SIG-M5 (cell line): Measurements from ENCODE around the gene SLC6A18.
"Not testable (repeated sequence)": the region's sequence is repeated elsewhere in the genome, so short reads cannot be mapped to it uniquely, and the experiment has no call there.

Experiments used
- DNase-seq: peaks from one replicate; lab custom pipeline; 2025; lab: John Stamatoyannopoulos, UW

The SLC6A18 gene

GRCh38 chr5:1215320-1216096 is 9.7 kb upstream of the SLC6A18 start:
- DNase-seq: no peak

GRCh38 chr5:1216211-1216917 is 8.8 kb upstream of the SLC6A18 start:
- DNase-seq: no peak

GRCh38 chr5:1216918-1217295 is 8.3 kb upstream of the SLC6A18 start:
- no peak for DNase-seq

GRCh38 chr5:1217596-1218206 is 7.5 kb upstream of the SLC6A18 start:
- DNase-seq: no peak

- no peak for DNase-seq
Observed at GRCh38 chr5:1218351-1219080, 6.7 kb upstream of the SLC6A18 start.

- no peak for DNase-seq
Observed at GRCh38 chr5:1219098-1219767, 5.9 kb upstream of the SLC6A18 start.

GRCh38 chr5:1219768-1220100 is 5.4 kb upstream of the SLC6A18 start:
- DNase-seq: no peak

GRCh38 chr5:1220351-1220750 is 4.8 kb upstream of the SLC6A18 start:
- DNase-seq: no peak

GRCh38 chr5:1220831-1221230 is 4.3 kb upstream of the SLC6A18 start:
- no peak for DNase-seq

GRCh38 chr5:1221721-1222120 is 3.5 kb upstream of the SLC6A18 start:
- DNase-seq: no peak

GRCh38 chr5:1222147-1222546 is 3.0 kb upstream of the SLC6A18 start:
- DNase-seq: no peak

- no peak for DNase-seq
Observed at GRCh38 chr5:1222621-1223277, 2.4 kb upstream of the SLC6A18 start.

GRCh38 chr5:1223278-1223670 is 1.9 kb upstream of the SLC6A18 start:
- DNase-seq: no peak

GRCh38 chr5:1224631-1225030 is 550 bp upstream of the SLC6A18 start:
- no peak for DNase-seq

GRCh38 chr5:1226231-1226630 is 1.1 kb downstream of the SLC6A18 start:
- no peak for DNase-seq

GRCh38 chr5:1226839-1227581 is 1.8 kb downstream of the SLC6A18 start:
- DNase-seq: no peak

GRCh38 chr5:1227667-1228066 is 2.5 kb downstream of the SLC6A18 start:
- no peak for DNase-seq

GRCh38 chr5:1228120-1228519 is 2.9 kb downstream of the SLC6A18 start:
- DNase-seq: no peak

GRCh38 chr5:1229023-1229422 is 3.8 kb downstream of the SLC6A18 start:
- not testable (repeated sequence) for DNase-seq

- no peak for DNase-seq
Observed at GRCh38 chr5:1229822-1230221, 4.6 kb downstream of the SLC6A18 start.

GRCh38 chr5:1230551-1230950 is 5.4 kb downstream of the SLC6A18 start:
- no peak for DNase-seq
